OCI-LY1 (cell line): ENCODE data around the gene CNBD2.

Source experiments
- CTCF ChIP-seq: fragments of 200-600 bp; sonication (generic), shearing (Covaris generic); IDR thresholded peaks from 2 replicates; pipeline ENCODE4 v1.5.1; 2017; ENCODE audit warnings: mild to moderate bottlenecking, antibody characterized with exemption, low read length, moderate library complexity, mixed read lengths
- EZH2 ChIP-seq: fragments of 200-600 bp; sonication (generic), shearing (Covaris generic); IDR thresholded peaks from 2 replicates; pipeline ENCODE4 v1.8.0; 2017; ENCODE audit warnings: borderline replicate concordance, mixed run types, mild to moderate bottlenecking, antibody characterized with exemption, low read length, moderate library complexity, mixed read lengths

DNA sequence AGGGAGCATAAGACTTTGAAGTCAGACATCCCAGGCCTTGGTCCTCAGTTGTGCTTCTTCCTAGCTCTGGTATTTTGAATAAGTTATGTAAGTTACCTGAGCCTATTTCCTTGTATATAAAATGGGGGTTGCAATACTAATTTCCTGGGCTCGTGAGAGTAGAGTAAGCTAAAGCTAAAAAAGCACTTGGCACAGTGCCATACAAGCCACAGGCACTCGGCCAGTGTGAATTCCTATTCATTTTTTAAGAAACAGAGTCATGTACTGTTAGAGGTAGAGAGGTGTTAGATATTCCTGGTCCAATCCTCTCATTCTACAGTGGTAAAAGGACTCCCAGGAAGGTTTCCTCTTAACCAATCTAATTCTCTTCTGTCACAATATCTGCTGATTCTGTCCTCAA lies 106.6 kb downstream of the CNBD2 start:
- TF ChIP-seq CTCF (no peak), EZH2 (no peak)
